Tibial nerve (tissue), 3 donors: ENCODE data around the gene TPM2.

Experiments
- POLR2A ChIP-seq, 2 donors: fragments of 450-650 bp; IDR thresholded peaks; one replicate each; pipeline ENCODE4 v1.6.1; 2017; ENCODE audit warnings: antibody characterized with exemption in 2 of 2, mild to moderate bottlenecking in 2 of 2, moderate library complexity in 2 of 2
- TF ChIP-seq, protein P1 (sequence below), 5 experiments: fragments of 200-600 bp in 3 of 5; fragments of 450-650 bp in 2 of 5; sonication (generic) in 3 of 5; IDR thresholded peaks; one replicate each; pipeline ENCODE4 v1.5.1; 2016 to 2019; ENCODE audit warnings: antibody characterized with exemption in 5 of 5, mild to moderate bottlenecking in 3 of 5, moderate library complexity in 2 of 5

DNA sequence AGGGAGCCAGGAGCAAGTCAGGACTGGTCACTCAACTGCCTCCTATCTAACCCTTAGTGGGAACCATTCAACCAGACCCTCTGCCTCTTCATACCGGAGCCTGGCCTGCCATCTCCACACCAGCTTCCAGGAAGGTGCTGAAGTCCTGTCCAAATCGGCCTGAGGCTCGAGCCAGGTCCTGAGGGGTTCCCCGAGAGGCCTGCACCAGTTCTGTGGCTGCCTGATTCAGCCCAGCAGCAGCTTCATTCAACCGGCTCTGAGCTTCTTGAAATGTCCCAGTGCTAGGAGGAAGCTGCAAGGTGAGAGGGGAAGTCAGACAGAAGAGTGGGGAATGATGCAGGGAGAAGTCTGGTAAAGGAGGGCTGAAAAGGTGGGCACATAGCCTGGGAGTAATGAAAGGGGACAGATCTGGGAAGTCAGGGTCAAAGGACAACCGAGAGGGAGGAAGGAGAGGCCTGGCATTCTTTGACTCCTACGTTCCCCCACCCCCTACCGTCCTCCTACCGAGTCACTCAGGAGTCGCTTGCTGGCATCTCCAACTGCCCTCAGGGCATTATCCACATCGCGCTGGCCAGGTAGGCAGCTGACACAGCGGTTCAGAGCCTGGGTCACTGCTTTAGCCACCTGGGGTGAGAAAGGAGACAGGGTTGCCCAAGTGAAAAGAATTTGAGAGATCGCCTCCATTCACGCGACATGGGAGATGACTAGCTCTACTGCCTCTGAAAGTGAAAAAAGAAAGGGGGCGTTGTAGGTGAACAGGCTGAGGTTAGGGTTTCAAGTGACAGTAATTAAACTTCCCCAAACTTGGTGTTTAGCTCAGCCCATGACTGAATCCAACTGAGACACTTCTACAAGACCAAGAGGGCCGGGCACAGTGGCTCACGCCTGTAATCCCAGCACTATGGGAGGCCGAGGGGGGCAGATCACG, 22.0 kb upstream of the TPM2 start:
- TF ChIP-seq, protein P1, sequence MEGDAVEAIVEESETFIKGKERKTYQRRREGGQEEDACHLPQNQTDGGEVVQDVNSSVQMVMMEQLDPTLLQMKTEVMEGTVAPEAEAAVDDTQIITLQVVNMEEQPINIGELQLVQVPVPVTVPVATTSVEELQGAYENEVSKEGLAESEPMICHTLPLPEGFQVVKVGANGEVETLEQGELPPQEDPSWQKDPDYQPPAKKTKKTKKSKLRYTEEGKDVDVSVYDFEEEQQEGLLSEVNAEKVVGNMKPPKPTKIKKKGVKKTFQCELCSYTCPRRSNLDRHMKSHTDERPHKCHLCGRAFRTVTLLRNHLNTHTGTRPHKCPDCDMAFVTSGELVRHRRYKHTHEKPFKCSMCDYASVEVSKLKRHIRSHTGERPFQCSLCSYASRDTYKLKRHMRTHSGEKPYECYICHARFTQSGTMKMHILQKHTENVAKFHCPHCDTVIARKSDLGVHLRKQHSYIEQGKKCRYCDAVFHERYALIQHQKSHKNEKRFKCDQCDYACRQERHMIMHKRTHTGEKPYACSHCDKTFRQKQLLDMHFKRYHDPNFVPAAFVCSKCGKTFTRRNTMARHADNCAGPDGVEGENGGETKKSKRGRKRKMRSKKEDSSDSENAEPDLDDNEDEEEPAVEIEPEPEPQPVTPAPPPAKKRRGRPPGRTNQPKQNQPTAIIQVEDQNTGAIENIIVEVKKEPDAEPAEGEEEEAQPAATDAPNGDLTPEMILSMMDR (IDR thresholded peaks at IDR 0.05), result no peak
- TF ChIP-seq POLR2A (IDR thresholded peaks at IDR 0.05), result no peak
